Right lobe of liver (tissue), 6 donors: ENCODE data around the gene GIMAP4. TPM values are rescaled to one million over a fixed set of nuclear protein-coding genes. Genes with fewer than 3 reads are reported as not detected.

Source experiments
- ATAC-seq, 4 donors: fragments of 200-7000 bp; cut with Tn5 transposase; one replicate each; pipeline ENCODE4 v1.9.1; 2020; ENCODE audit warnings: mild to moderate bottlenecking in 4 of 4, moderate library complexity in 4 of 4
- DNase-seq, 3 donors: peaks; one replicate each; pipeline ENCODE4 v3.0.0-alpha.2; 2020
- H3K27ac ChIP-seq, 3 donors: fragments of 200-600 bp; one replicate each; pipeline ENCODE4 v1.8.0; 2022
- H3K27me3 ChIP-seq, 2 donors: fragments of 200-600 bp; one replicate each; pipeline ENCODE4 v1.8.0; 2022
- H3K36me3 ChIP-seq, 4 donors: fragments of 200-600 bp; sonication (generic) in 1 of 4; one replicate each; pipeline versions ENCODE4 v1.5.1 to v1.8.0; 2017 to 2022; ENCODE audit warnings: control low read depth in 1 of 4
- H3K4me1 ChIP-seq, 4 donors: fragments of 200-600 bp; sonication (generic) in 1 of 4; one replicate each; pipeline versions ENCODE4 v1.5.1 to v1.8.0; 2017 to 2022; ENCODE audit warnings: control low read depth in 1 of 4
- H3K4me3 ChIP-seq, 3 donors: fragments of 200-600 bp; one replicate each; pipeline ENCODE4 v1.8.0; 2022
- H3K9me3 ChIP-seq, 4 donors: fragments of 200-600 bp; sonication (generic) in 1 of 4; one replicate each; pipeline versions ENCODE4 v1.5.1 to v1.8.0; 2017 to 2022; ENCODE audit warnings: control low read depth in 1 of 4
- CTCF ChIP-seq, 4 donors: fragments of 200-600 bp in 3 of 4; fragments of 450-650 bp in 1 of 4; IDR thresholded peaks; one replicate each; pipeline versions ENCODE4 v1.5.1 to v1.8.0; 2016 to 2022; ENCODE audit warnings: antibody characterized with exemption in 4 of 4, mild to moderate bottlenecking in 2 of 4
- POLR2A ChIP-seq: fragments of 450-650 bp; IDR thresholded peaks from one replicate; pipeline ENCODE4 v1.6.1; 2017; ENCODE audit warnings: antibody characterized with exemption, mild to moderate bottlenecking
- WGBS: methylation state at CpG from one replicate; pipeline ENCODE4 v1.1.6; 2018; ENCODE audit warnings: low coverage, low lambda C conversion rate; ENCODE audit not compliant: insufficient coverage; ENCODE audit errors: missing lambda C conversion rate; 5-methylcytosine and 5-hydroxymethylcytosine counted together
- intact Hi-C, 2 donors: fragments of 100-400 bp; cut with DNase I; formaldehyde crosslinking; loops; one replicate each; pipeline versions ENCODE4 v1.11.2 to v1.14.1; 2022
- total RNA-seq, 6 experiments: library from RNA; depleted of rRNA in 2 of 6; stranded (reverse); fragments of >200 nt in 2 of 6; fragmentation: NEBNext Ultra II Directional in 3 of 6; extraction: Animal tissue kit (Norgen Biotek cat#: 25700) in 3 of 6; gene quantifications; one replicate each; pipeline versions ENCODE4 v1.1.0 to v1.2.4, GENCODE V29; 2016 to 2023
- donor health status: DM: no; HTN: yes; CAD: no.
- donor health status: DM: no; HTN: no; CAD: no.
- donor health status: DM: no; HTN: no; CAD: no.
- donor health status: DM: no; HTN: yes; CAD: no.
- donor health status: DM: no; HTN: yes; CAD: no.

The GIMAP4 gene
- total RNA-seq, 6 experiments from 2014 or later: 7.2 to 19.4 (median 12.3) TPM

- Histone ChIP-seq H3K4me1 (peaks cover 0 to 13% (median 0%) of the 10 kb centered on the region in 4 donors), H3K27me3 (no peaks in the 10 kb centered on the region), H3K4me3 (no peak overlapping the region), H3K27ac (no peak overlapping the region), H3K9me3 (no peaks in the 10 kb centered on the region), H3K36me3 (no peaks in the 10 kb centered on the region)
- DNase-seq: no peak
- TF ChIP-seq POLR2A (no peak), CTCF (IDR thresholded peaks at IDR 0.05) (no peak)
- intact Hi-C loops: no loop called here
- ATAC-seq: no peak
- WGBS: 58% methylated on average over 3 of the region's 7 CpGs
Observed at GRCh38 chr7:150585199-150585598, 18.0 kb downstream of the GIMAP4 start.

DNA sequence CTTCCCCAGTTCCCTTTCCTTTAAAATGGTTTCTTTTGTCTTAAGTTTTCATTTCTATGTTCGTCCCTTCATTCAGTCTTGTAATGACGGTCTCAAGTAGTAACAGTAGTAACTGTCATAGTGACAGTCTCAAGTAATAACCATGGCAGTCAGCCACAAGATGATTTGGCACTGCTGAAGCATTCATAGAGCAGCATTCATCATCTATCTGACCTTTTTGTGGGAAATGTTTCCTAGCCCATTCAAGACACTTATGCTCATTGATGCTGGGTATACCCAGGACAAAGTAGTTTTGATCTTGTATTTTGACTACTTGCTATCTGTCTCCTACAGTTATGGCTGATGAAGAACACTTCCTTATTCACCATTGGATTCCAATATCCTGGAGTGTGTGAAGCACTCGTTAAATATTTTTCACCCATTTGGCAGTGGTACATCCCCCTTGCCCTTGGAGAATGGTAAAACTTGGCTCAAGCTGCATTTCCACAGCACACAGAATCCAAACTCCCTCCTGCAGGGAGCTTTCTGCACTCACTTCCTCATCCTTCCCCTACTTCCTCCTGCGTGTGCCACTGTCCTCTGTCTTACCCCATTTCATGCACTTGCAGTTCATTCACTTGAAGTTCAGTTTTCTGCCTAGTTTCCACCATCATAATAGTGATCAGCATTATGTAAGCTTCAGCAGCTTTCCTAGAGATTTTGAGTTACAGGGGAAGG lies 19.0 kb downstream of the GIMAP4 start:
- Histone ChIP-seq H3K4me3 (no peak overlapping the region), H3K27ac (peak overlapping the region in 2 of 3 donors; percentile 9 to 33), H3K4me1 (peaks cover 0 to 13% (median 0%) of the 10 kb centered on the region in 4 donors), H3K9me3 (no peaks in the 10 kb centered on the region), H3K36me3 (no peaks in the 10 kb centered on the region), H3K27me3 (no peaks in the 10 kb centered on the region)
- TF ChIP-seq CTCF (IDR thresholded peaks at IDR 0.05): no peak
- TF ChIP-seq POLR2A: no peak
- intact Hi-C loops: no loop called here
- no peak for DNase-seq
- ATAC-seq: peak; percentile 69 to 80 (median 72)
- WGBS: 23% methylated on average over 4 of the region's 4 CpGs

GRCh38 chr7:150586785-150587152 lies 19.6 kb downstream of the GIMAP4 start:
- peaks cover 0 to 13% (median 0%) of the 10 kb centered on the region in 4 donors for H3K4me1 ChIP-seq
- TF ChIP-seq CTCF (IDR thresholded peaks at IDR 0.05) (no peak), POLR2A (no peak)
- peak; percentile 83 to 96 (median 92) for ATAC-seq
- no peaks in the 10 kb centered on the region for H3K9me3 ChIP-seq
- DNase-seq: no peak
- no peak overlapping the region for H3K4me3 ChIP-seq
- no peaks in the 10 kb centered on the region for H3K36me3 ChIP-seq
- intact Hi-C loops: no loop called here
- peak overlapping the region in 2 of 3 donors; percentile 9 to 33 for H3K27ac ChIP-seq
- no peaks in the 10 kb centered on the region for H3K27me3 ChIP-seq

GRCh38 chr7:150587551-150587950 lies 20.4 kb downstream of the GIMAP4 start:
- no peaks in the 10 kb centered on the region for H3K27me3 ChIP-seq
- H3K9me3 ChIP-seq: no peaks in the 10 kb centered on the region
- 44% methylated on average over 1 of the region's 1 CpG for WGBS
- H3K4me3 ChIP-seq: no peak overlapping the region
- ATAC-seq: no peak
- H3K4me1 ChIP-seq: peaks cover 0 to 13% (median 0%) of the 10 kb centered on the region in 4 donors
- DNase-seq: no peak
- TF ChIP-seq POLR2A: no peak
- intact Hi-C loops: no loop called here
- peak overlapping the region in 1 of 3 donors; percentile 33 for H3K27ac ChIP-seq
- H3K36me3 ChIP-seq: no peaks in the 10 kb centered on the region

DNA sequence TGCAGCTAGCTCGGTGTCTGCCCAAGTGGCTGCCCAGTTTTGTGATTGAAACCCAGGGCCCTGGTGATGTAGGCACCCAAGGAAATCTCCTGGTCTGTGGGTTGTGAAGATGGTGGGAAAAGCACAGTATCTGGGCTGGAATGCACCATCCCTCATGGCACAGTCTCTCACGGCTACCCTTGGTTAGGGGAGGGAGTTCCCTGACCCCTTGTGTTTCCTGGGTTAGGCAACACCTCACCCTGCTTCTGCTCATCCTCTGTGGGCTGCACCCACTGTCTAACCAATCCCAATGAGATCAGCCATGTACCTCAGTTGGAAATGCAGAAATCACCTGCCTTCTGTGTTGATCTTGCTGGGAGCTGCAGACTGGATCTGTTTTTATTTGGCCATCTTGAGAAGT lies 27.6 kb downstream of the GIMAP4 start:
- H3K27ac ChIP-seq: no peak overlapping the region
- no peaks in the 10 kb centered on the region for H3K4me1 ChIP-seq
- ATAC-seq (no peak), DNase-seq (no peak)
- no CpG with 5 or more reads among the region's 2 CpGs for WGBS
- H3K36me3 ChIP-seq: no peaks in the 10 kb centered on the region
- intact Hi-C loops: no loop called here
- no peak overlapping the region for H3K4me3 ChIP-seq
- TF ChIP-seq CTCF (IDR thresholded peaks at IDR 0.05): no peak
- no peak for TF ChIP-seq POLR2A
- peaks cover 0 to 6% (median 0%) of the 10 kb centered on the region in 4 donors for H3K9me3 ChIP-seq
- no peaks in the 10 kb centered on the region for H3K27me3 ChIP-seq
